Measurements from ENCODE around the gene EIPR1.

DNA sequence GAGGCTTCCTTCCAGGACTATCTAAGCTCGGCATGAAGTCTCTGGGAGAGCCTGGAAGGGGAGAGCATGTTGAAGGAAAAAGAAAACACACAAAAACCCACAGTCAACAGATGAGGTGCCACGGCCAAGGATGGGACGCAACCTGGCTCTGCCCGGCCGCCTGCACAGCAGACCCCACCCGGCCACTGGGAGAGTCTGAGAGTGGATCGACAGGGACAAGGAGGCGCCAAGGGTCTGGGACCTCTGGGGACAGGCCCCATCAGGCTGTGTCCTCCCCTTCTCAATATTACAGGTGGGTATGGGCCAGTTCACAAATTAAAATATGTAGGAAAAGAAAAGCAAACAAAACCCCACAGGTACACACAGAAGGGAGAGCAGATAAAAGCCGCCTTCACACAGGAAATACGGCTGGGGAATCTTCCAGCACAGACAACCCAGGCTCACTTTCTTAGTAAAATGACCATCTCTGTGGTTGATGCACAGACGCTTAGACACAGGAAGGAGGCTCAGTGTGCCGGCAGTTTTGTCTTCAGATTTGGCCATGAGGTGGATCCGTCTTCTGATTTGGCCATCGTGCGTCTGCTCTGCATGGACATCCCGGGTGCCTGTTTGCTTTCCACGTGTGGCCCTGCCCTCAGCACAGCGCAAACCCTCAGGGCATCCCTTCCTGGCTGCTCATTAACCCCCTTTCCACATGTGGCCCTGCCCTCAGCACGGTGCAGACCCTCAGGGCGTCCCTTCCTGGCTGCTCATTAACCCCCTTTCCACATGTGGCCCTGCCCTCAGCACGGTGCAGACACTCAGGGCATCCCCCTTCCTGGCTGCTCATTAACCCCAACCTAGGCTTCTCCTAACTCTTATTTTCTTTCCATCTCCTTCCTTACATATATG lies 138.4 kb downstream of the EIPR1 start:
- TF ChIP-seq CTCF (IDR thresholded peaks at IDR 0.05) (no peak), POLR2AphosphoS5 (IDR thresholded peaks at IDR 0.05) (no peak)
